ENCODE measurements around the gene SURF4.

SURF4 gene

DNA sequence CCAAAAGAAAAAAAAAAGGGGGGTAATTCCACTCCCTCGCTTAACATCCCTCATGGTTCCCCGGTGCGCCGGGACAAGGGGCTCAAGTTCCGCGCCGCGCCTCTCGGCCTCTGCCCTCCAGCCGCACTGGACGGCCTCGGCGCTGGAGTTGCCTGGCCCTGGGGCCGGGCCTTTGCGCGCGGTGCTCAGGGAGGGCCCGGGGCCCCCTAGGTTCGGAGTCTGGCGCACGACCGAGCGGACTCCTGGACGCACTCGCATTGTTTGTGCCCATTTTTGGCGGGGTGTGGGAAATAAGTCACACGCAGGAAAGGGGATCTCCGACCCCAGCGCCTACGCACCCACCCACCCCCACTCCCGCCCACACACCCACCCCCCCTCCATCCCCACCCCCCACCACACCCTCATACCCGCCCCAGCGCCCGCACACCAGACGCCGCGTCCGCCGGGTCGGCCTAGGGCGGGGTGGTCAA is 28.3 kb downstream of the SURF4 start:
- Histone ChIP-seq H2BK12ac (ENCODE audit: low read length) (no peak overlapping the region), H3K4me1 (ENCODE audit: control insufficient read depth in 1 of 2, insufficient read depth in 2 of 2, low read length in 2 of 2) (peaks cover 4 to 10% of the 10 kb centered on the region in 2 experiments), H3K14ac (ENCODE audit: low read length) (peak overlapping the region; percentile 89), H3K4me2 (ENCODE audit: low read length) (peak overlapping the region; percentile 79), H3K23ac (ENCODE audit: low read length) (no peak overlapping the region), H2AK5ac (ENCODE audit: low read length) (peak overlapping the region; percentile 22), H3K79me1 (ENCODE audit: low read length) (peaks cover 12% of the 10 kb centered on the region), H3K4ac (ENCODE audit: low read depth, low read length) (peak overlapping the region; percentile 77), H3K27ac (ENCODE audit: low read depth, low read length) (peak overlapping the region; percentile 94), H4K8ac (ENCODE audit: low read depth, low read length) (peak overlapping the region; percentile 91), H3K9ac (ENCODE audit: low read length) (peak overlapping the region; percentile 83), H4K91ac (ENCODE audit: low read depth, low read length) (peak overlapping the region; percentile 76), H3K9me3 (ENCODE audit: insufficient read depth, low read depth, low read length) (peaks cover 1% of the 10 kb centered on the region), H3K18ac (ENCODE audit: low read length) (peak overlapping the region; percentile 71), H2BK5ac (ENCODE audit: low read depth, low read length, poor library complexity) (peak overlapping the region; percentile 60), H3K36me3 (ENCODE audit: control insufficient read depth in 1 of 2, insufficient read depth in 2 of 2, low read length in 2 of 2) (peaks cover 65 to 74% of the 10 kb centered on the region in 2 experiments), H3K4me3 (ENCODE audit: low read depth, low read length) (peak overlapping the region; percentile 99), H3K27me3 (ENCODE audit: insufficient read depth, low read length) (no peaks in the 10 kb centered on the region), H2AFZ (ENCODE audit: insufficient read depth, low read length, poor library complexity) (peak overlapping the region; percentile 86), H3K79me2 (ENCODE audit: control insufficient read depth, insufficient read depth, low read length, poor library complexity) (peaks cover 13% of the 10 kb centered on the region), H2BK120ac (ENCODE audit: insufficient read depth, low read length, poor library complexity) (peak overlapping the region; percentile 81), H4K12ac (ENCODE audit: low read depth, low read length) (peak overlapping the region; percentile 60)
- no CpG with 5 or more reads among the region's 41 CpGs for WGBS (ENCODE audit: extremely low coverage, insufficient coverage, insufficient read length)
- peak in 1 of 2 donors; percentile 51 for DNase-seq

DNA sequence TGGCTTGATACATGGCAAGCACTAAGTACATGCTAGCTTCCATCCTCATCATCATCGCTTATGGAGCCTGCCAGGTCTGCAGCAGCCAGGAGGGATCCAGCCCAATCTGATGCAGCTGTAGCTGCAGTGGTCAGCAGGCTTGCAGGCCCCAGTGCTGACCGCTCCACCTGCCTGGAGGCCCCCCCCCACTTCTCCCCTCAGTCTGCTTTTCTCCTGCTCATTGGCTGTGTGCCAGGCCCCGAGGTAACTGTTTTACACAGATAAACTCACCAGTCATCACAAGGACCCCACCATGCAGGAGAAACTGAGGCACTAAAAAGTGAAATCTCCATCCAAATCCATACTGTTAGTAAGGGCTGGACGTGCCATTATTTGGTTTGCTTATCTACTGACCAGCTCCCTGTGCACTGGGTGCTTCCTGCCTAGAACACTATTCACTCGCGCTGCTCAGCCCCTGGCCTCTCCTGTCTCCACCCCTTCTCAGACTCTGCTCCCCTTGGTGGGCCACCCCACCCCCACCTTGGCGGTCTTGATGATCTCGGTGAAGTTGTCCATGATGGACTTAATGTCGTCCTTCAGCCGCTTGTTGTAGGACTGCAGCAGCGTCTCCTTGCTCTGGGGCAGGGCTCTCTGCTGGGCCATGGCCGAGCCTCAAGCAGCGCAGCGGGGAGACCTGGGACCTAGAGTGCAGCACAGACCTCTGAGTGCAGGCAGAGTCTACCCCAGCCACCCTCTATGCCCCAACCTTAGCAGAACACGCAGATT is 29.7 kb downstream of the SURF4 start:
- H4K91ac ChIP-seq (ENCODE audit: low read depth, low read length), result no peak overlapping the region
- peaks cover 4 to 10% of the 10 kb centered on the region in 2 experiments for H3K4me1 ChIP-seq (ENCODE audit: control insufficient read depth in 1 of 2, insufficient read depth in 2 of 2, low read length in 2 of 2)
- H3K9me3 ChIP-seq (ENCODE audit: insufficient read depth, low read depth, low read length), result peaks cover 1% of the 10 kb centered on the region
- peak overlapping the region; percentile 20 for H3K18ac ChIP-seq (ENCODE audit: low read length)
- no peak overlapping the region for H3K14ac ChIP-seq (ENCODE audit: low read length)
- H2AFZ ChIP-seq (ENCODE audit: insufficient read depth, low read length, poor library complexity), result no peak overlapping the region
- no peak overlapping the region for H4K12ac ChIP-seq (ENCODE audit: low read depth, low read length)
- H3K27me3 ChIP-seq (ENCODE audit: insufficient read depth, low read length), result no peaks in the 10 kb centered on the region
- H2AK5ac ChIP-seq (ENCODE audit: low read length), result no peak overlapping the region
- no peak overlapping the region for H4K8ac ChIP-seq (ENCODE audit: low read depth, low read length)
- H3K4me3 ChIP-seq (ENCODE audit: low read depth, low read length), result no peak overlapping the region
- DNase-seq, result no peak
- no peak overlapping the region for H2BK5ac ChIP-seq (ENCODE audit: low read depth, low read length, poor library complexity)
- no peak overlapping the region for H2BK12ac ChIP-seq (ENCODE audit: low read length)
- no CpG with 5 or more reads among the region's 15 CpGs for WGBS (ENCODE audit: extremely low coverage, insufficient coverage, insufficient read length)
- peaks cover 68 to 75% of the 10 kb centered on the region in 2 experiments for H3K36me3 ChIP-seq (ENCODE audit: control insufficient read depth in 1 of 2, insufficient read depth in 2 of 2, low read length in 2 of 2)
- H2BK120ac ChIP-seq (ENCODE audit: insufficient read depth, low read length, poor library complexity), result no peak overlapping the region
- no peak overlapping the region for H3K23ac ChIP-seq (ENCODE audit: low read length)
- H3K4me2 ChIP-seq (ENCODE audit: low read length), result peak overlapping the region; percentile 79
- no peak overlapping the region for H3K27ac ChIP-seq (ENCODE audit: low read depth, low read length)
- peaks cover 12% of the 10 kb centered on the region for H3K79me1 ChIP-seq (ENCODE audit: low read length)
- H3K4ac ChIP-seq (ENCODE audit: low read depth, low read length), result no peak overlapping the region
- no peak overlapping the region for H3K9ac ChIP-seq (ENCODE audit: low read length)
- peaks cover 13% of the 10 kb centered on the region for H3K79me2 ChIP-seq (ENCODE audit: control insufficient read depth, insufficient read depth, low read length, poor library complexity)

- Histone ChIP-seq H2BK12ac (ENCODE audit: low read length) (no peak overlapping the region), H3K23ac (ENCODE audit: low read length) (no peak overlapping the region), H4K91ac (ENCODE audit: low read depth, low read length) (no peak overlapping the region), H4K8ac (ENCODE audit: low read depth, low read length) (no peak overlapping the region), H3K9me3 (ENCODE audit: insufficient read depth, low read depth, low read length) (peaks cover 1% of the 10 kb centered on the region), H3K27ac (ENCODE audit: low read depth, low read length) (no peak overlapping the region), H3K79me2 (ENCODE audit: control insufficient read depth, insufficient read depth, low read length, poor library complexity) (peaks cover 13% of the 10 kb centered on the region), H2AK5ac (ENCODE audit: low read length) (no peak overlapping the region), H2BK5ac (ENCODE audit: low read depth, low read length, poor library complexity) (no peak overlapping the region), H2BK120ac (ENCODE audit: insufficient read depth, low read length, poor library complexity) (no peak overlapping the region), H2AFZ (ENCODE audit: insufficient read depth, low read length, poor library complexity) (no peak overlapping the region), H4K12ac (ENCODE audit: low read depth, low read length) (no peak overlapping the region), H3K4ac (ENCODE audit: low read depth, low read length) (no peak overlapping the region), H3K4me2 (ENCODE audit: low read length) (no peak overlapping the region), H3K4me1 (ENCODE audit: control insufficient read depth in 1 of 2, insufficient read depth in 2 of 2, low read length in 2 of 2) (peaks cover 4 to 10% of the 10 kb centered on the region in 2 experiments), H3K36me3 (ENCODE audit: control insufficient read depth in 1 of 2, insufficient read depth in 2 of 2, low read length in 2 of 2) (peaks cover 72 to 75% of the 10 kb centered on the region in 2 experiments), H3K79me1 (ENCODE audit: low read length) (peaks cover 12% of the 10 kb centered on the region), H3K4me3 (ENCODE audit: low read depth, low read length) (no peak overlapping the region), H3K27me3 (ENCODE audit: insufficient read depth, low read length) (no peaks in the 10 kb centered on the region), H3K9ac (ENCODE audit: low read length) (no peak overlapping the region), H3K18ac (ENCODE audit: low read length) (no peak overlapping the region), H3K14ac (ENCODE audit: low read length) (no peak overlapping the region)
- no peak for DNase-seq
- WGBS (ENCODE audit: extremely low coverage, insufficient coverage, insufficient read length), result no CpG with 5 or more reads among the region's 6 CpGs
Measured at GRCh38 chr9:133345596-133345995, 30.3 kb downstream of the SURF4 start.

DNA sequence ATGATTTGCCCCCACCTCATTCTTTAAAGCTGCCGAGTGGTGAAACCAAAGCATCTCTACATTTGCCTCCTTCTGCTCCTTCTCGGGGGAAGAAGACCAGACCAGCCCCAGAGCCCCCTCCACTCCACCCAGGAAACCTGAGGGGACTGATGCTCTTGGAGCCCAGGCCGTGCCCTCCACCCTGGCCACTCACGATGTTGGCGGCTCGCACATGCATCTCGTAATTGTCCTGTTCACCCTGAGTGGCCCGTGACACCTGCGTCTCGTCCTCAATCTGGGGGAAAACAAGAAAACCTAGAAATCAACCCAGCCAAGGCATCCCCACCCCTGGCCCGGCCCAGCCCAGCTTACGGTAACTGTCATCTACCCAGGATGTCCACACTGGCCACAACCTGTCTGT is 30.9 kb downstream of the SURF4 start:
- no peak overlapping the region for H2AK5ac ChIP-seq (ENCODE audit: low read length)
- H4K8ac ChIP-seq (ENCODE audit: low read depth, low read length), result no peak overlapping the region
- no peak overlapping the region for H2BK12ac ChIP-seq (ENCODE audit: low read length)
- no peak overlapping the region for H3K9ac ChIP-seq (ENCODE audit: low read length)
- no peak overlapping the region for H3K18ac ChIP-seq (ENCODE audit: low read length)
- H3K4ac ChIP-seq (ENCODE audit: low read depth, low read length), result no peak overlapping the region
- no peaks in the 10 kb centered on the region for H3K27me3 ChIP-seq (ENCODE audit: insufficient read depth, low read length)
- H4K91ac ChIP-seq (ENCODE audit: low read depth, low read length), result no peak overlapping the region
- peaks cover 13% of the 10 kb centered on the region for H3K79me2 ChIP-seq (ENCODE audit: control insufficient read depth, insufficient read depth, low read length, poor library complexity)
- no peak overlapping the region for H3K4me2 ChIP-seq (ENCODE audit: low read length)
- peaks cover 1% of the 10 kb centered on the region for H3K9me3 ChIP-seq (ENCODE audit: insufficient read depth, low read depth, low read length)
- H3K23ac ChIP-seq (ENCODE audit: low read length), result no peak overlapping the region
- no peak overlapping the region for H2AFZ ChIP-seq (ENCODE audit: insufficient read depth, low read length, poor library complexity)
- no peak overlapping the region for H3K27ac ChIP-seq (ENCODE audit: low read depth, low read length)
- H3K4me3 ChIP-seq (ENCODE audit: low read depth, low read length), result no peak overlapping the region
- WGBS (ENCODE audit: extremely low coverage, insufficient coverage, insufficient read length), result no CpG with 5 or more reads among the region's 12 CpGs
- H2BK5ac ChIP-seq (ENCODE audit: low read depth, low read length, poor library complexity), result no peak overlapping the region
- no peak overlapping the region for H2BK120ac ChIP-seq (ENCODE audit: insufficient read depth, low read length, poor library complexity)
- peaks cover 12% of the 10 kb centered on the region for H3K79me1 ChIP-seq (ENCODE audit: low read length)
- H3K36me3 ChIP-seq (ENCODE audit: control insufficient read depth in 1 of 2, insufficient read depth in 2 of 2, low read length in 2 of 2), result peaks cover 72 to 75% of the 10 kb centered on the region in 2 experiments
- no peak overlapping the region for H3K14ac ChIP-seq (ENCODE audit: low read length)
- H4K12ac ChIP-seq (ENCODE audit: low read depth, low read length), result no peak overlapping the region
- peaks cover 4 to 10% of the 10 kb centered on the region in 2 experiments for H3K4me1 ChIP-seq (ENCODE audit: control insufficient read depth in 1 of 2, insufficient read depth in 2 of 2, low read length in 2 of 2)
- DNase-seq, result no peak

All from trophoblast cell (in vitro differentiated cells and primary cell).